Middle frontal gyrus (tissue), 1 donor: ENCODE measurements around the gene MYL5.
"Not testable (repeated sequence)": the region's sequence is repeated elsewhere in the genome, so short reads cannot be mapped to it uniquely, and the experiment has no call there.

Source experiments
- DNase-seq: peaks from one replicate; pipeline ENCODE4 v3.0.0-alpha.2; 2015; ENCODE audit warnings: low spot score; ENCODE audit errors: extremely low spot score

MYL5 gene

GRCh38 chr4:723751-724530 lies 49.6 kb downstream of the MYL5 start:
- DNase-seq: no peak

- no peak for DNase-seq
Observed at GRCh38 chr4:725391-726234, 51.3 kb downstream of the MYL5 start.

GRCh38 chr4:726235-726787 lies 52.0 kb downstream of the MYL5 start:
- no peak for DNase-seq

GRCh38 chr4:726838-727237 lies 52.5 kb downstream of the MYL5 start:
- no peak for DNase-seq

- DNase-seq: no peak
Observed at GRCh38 chr4:727576-727975, 53.2 kb downstream of the MYL5 start.

- DNase-seq: no peak
Observed at GRCh38 chr4:729336-730315, 55.3 kb downstream of the MYL5 start.

GRCh38 chr4:730511-730910 lies 56.2 kb downstream of the MYL5 start:
- no peak for DNase-seq

GRCh38 chr4:730946-731904 lies 56.9 kb downstream of the MYL5 start:
- not testable (repeated sequence) for DNase-seq
